ENCODE data around the gene DPY19L1.
"Not testable (repeated sequence)": the region's sequence is repeated elsewhere in the genome, so short reads cannot be mapped to it uniquely, and the experiment has no call there.

DNA sequence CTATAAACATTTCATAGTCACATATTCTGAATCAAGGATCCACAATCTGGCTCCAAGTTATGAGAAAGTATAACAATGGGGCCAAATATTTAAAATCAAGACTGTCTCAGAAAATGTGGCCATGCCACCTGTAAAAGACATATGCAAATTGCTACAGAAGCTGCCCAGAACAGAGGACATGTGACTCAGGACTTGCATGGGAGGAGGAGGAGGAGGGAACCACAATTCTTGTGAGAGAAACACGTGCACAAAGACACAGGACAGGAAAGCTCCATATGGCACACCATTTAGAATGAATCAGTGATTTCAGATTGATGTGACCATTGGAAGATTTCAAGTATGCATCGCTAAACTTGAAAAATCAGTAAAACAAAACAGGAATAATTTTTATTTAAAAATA, 133.4 kb downstream of the DPY19L1 start:
- TF ChIP-seq POLR2A (IDR thresholded peaks at IDR 0.05; ENCODE audit: low read depth, low read length); POLR2AphosphoS5 (IDR thresholded peaks at IDR 0.05; ENCODE audit: low read depth, low read length); TAF1 (IDR thresholded peaks at IDR 0.05; ENCODE audit: borderline replicate concordance, low read depth, low read length): not testable (repeated sequence)
